HepG2 (cell line): ENCODE measurements around the gene NDUFAF3. TPM values are rescaled to one million over a fixed set of nuclear protein-coding genes. Genes with fewer than 3 reads are reported as not detected.

ENCODE experiments used
- AHDC1 ChIP-seq: sonication (generic); formaldehyde crosslinking; IDR thresholded peaks from 2 replicates; pipeline ENCODE4 v1.5.1; 2020; ENCODE audit warnings: mild to moderate bottlenecking, missing genetic modification reagents, borderline replicate concordance
- CREB3 ChIP-seq: sonication (generic); formaldehyde crosslinking; IDR thresholded peaks from 2 replicates; pipeline ENCODE4 v1.5.0; 2020; ENCODE audit warnings: missing genetic modification reagents
- FOXC1 ChIP-seq: sonication (generic); formaldehyde crosslinking; IDR thresholded peaks from 2 replicates; pipeline ENCODE4 v1.8.0; 2022; ENCODE audit warnings: mild to moderate bottlenecking, missing genetic modification reagents, borderline replicate concordance
- HBP1 ChIP-seq: IDR thresholded peaks from 2 replicates; pipeline ENCODE4 v1.6.1; 2016; ENCODE audit warnings: low read depth, control low read depth
- MTF1 ChIP-seq: sonication (generic); formaldehyde crosslinking; IDR thresholded peaks from 2 replicates; pipeline ENCODE4 v1.5.0; 2020; ENCODE audit warnings: missing genetic modification reagents
- PATZ1 ChIP-seq: sonication (generic); formaldehyde crosslinking; IDR thresholded peaks from 2 replicates; pipeline ENCODE4 v1.4.0; 2020; ENCODE audit warnings: missing genetic modification reagents
- PITX1 ChIP-seq: sonication (generic); formaldehyde crosslinking; IDR thresholded peaks from 2 replicates; pipeline ENCODE4 v1.5.1; 2020; ENCODE audit warnings: mild to moderate bottlenecking, missing genetic modification reagents
- PRPF4 ChIP-seq: fragments of 200-400 bp; formaldehyde crosslinking; IDR thresholded peaks from 2 replicates; pipeline ENCODE4 v1.6.1; 2016; ENCODE audit warnings: low read length, low read depth; ENCODE audit not compliant: poor library complexity, severe bottlenecking
- SRSF9 ChIP-seq: fragments of 200-400 bp; formaldehyde crosslinking; IDR thresholded peaks from 2 replicates; pipeline ENCODE4 v1.6.1; 2018; ENCODE audit warnings: borderline replicate concordance, mild to moderate bottlenecking, low read depth, low read length; ENCODE audit not compliant: insufficient read depth, poor library complexity, severe bottlenecking
- THAP8 ChIP-seq: sonication (generic); formaldehyde crosslinking; IDR thresholded peaks from 2 replicates; pipeline ENCODE4 v1.5.1; 2020; ENCODE audit warnings: missing genetic modification reagents, mild to moderate bottlenecking, borderline replicate concordance
- ZBTB1 ChIP-seq: sonication (generic); formaldehyde crosslinking; IDR thresholded peaks from 2 replicates; pipeline ENCODE4 v1.4.0; 2020; ENCODE audit warnings: missing genetic modification reagents, borderline replicate concordance
- ZBTB7B ChIP-seq: sonication (generic); formaldehyde crosslinking; IDR thresholded peaks from 2 replicates; pipeline ENCODE4 v1.4.0; 2020; ENCODE audit warnings: missing genetic modification reagents
- ZBTB8A ChIP-seq: sonication (generic); formaldehyde crosslinking; IDR thresholded peaks from 2 replicates; pipeline ENCODE4 v1.4.0; 2020; ENCODE audit warnings: mild to moderate bottlenecking, low read depth, missing genetic modification reagents, borderline replicate concordance
- ZNF639 ChIP-seq: conservative IDR thresholded peaks from 2 replicates; pipeline ENCODE4 v1.6.1; 2018; ENCODE audit warnings: missing genetic modification reagents
- polyA plus RNA-seq, 8 experiments: library from polyadenylated mRNA; depleted of rRNA in 3 of 8; stranded (reverse) in 7 of 8; unstranded in 1 of 8; fragments of >200 nt; fragmentation: Illumina TruSeq in 4 of 8; extraction: Trizol in 4 of 8; gene quantifications; 2 replicates each; pipeline versions ENCODE4 v1.2.1 to v1.2.3, GENCODE V29; 2011 to 2016; ENCODE audit warnings: low read depth in 4 of 8, missing spikeins in 1 of 8, mixed read lengths in 1 of 8; ENCODE audit not compliant: insufficient read depth in 1 of 8
- total RNA-seq, 5 experiments: library from RNA; depleted of rRNA; stranded (reverse); fragments of >200 nt; fragmentation: Illumina TruSeq; extraction: Trizol; gene quantifications; 2 replicates each; pipeline ENCODE4 v1.2.3, GENCODE V29; 2016; ENCODE audit warnings: low read depth in 1 of 5

Gene NDUFAF3
- total and polyA plus RNA-seq, 2 of the 13 experiments (the other 11 are each of a cell fraction or from before 2014, with no cell fraction given): 39.0 to 50.0 TPM

GRCh38 chr3:49007068-49007770 is 14.7 kb upstream of the NDUFAF3 start, which contains the start of gene WDR6 (continued):
- no peak for TF ChIP-seq MTF1
- no peak for TF ChIP-seq CREB3 (CRISPR knock-in tag)
- peak; percentile 67; the same call in 1 of the 2 replicates for TF ChIP-seq ZNF639
- TF ChIP-seq PRPF4: no peak
- TF ChIP-seq HBP1 (CRISPR knock-in tag): peak; percentile 20; the same call in 1 of the 2 replicates
- TF ChIP-seq ZBTB7B: no peak; the same call in 1 of the 2 replicates
- TF ChIP-seq FOXC1 (CRISPR knock-in tag): peak; percentile 92
- TF ChIP-seq PATZ1 (CRISPR knock-in tag): peak; percentile 53; the same call in 1 of the 2 replicates
- TF ChIP-seq THAP8: peak; percentile 17; the same call in 1 of the 2 replicates
- TF ChIP-seq PITX1 (CRISPR knock-in tag): peak; percentile 63; the same call in 1 of the 2 replicates
- TF ChIP-seq ZBTB1: 0 out of 2 replicates have a peak, but pooled peaks have one; percentile 21
- TF ChIP-seq ZBTB8A (CRISPR knock-in tag): peak; percentile 53; the same call in 1 of the 2 replicates
- TF ChIP-seq SRSF9: no peak
- no peak for TF ChIP-seq AHDC1
